H1 (cell line): Measurements from ENCODE around the gene POMT2. TPM values are rescaled to one million over a fixed set of nuclear protein-coding genes. Genes with fewer than 3 reads are reported as not detected.

ENCODE experiments used
- CTCF ChIA-PET: fragments of 300-600 bp; sonication (Branson Sonifier 250); formaldehyde crosslinking; loops from one replicate; lab custom pipeline; 2021; ENCODE audit not compliant: partially characterized antibody; lab: Charles Lee
- POLR2A ChIA-PET: fragments of 300-600 bp; sonication (Branson Sonifier 250); formaldehyde crosslinking; loops from one replicate; lab custom pipeline; 2021; ENCODE audit warnings: inconsistent platforms; ENCODE audit not compliant: partially characterized antibody; lab: Charles Lee
- DNase-seq, 2 experiments: peaks; one replicate each; pipeline versions ENCODE4 v3.0.0 to v3.0.0-alpha.2; 2010 to 2022; ENCODE audit warnings: low spot score in 2 of 2, low read depth in 1 of 2, mixed read lengths in 1 of 2
- FAIRE-seq: peaks from 2 replicates; lab custom pipeline; 2011; peaks lifted over from hg19 to GRCh38; lab: Jason Lieb, UNC
- H2AFZ ChIP-seq: 2 replicates; pipeline ENCODE4 v1.8.1; 2012; ENCODE audit warnings: low read length, inconsistent platforms
- H2AK5ac ChIP-seq: 2 replicates; pipeline ENCODE4 v1.6.1; 2013; ENCODE audit warnings: low read depth, low read length
- H2BK120ac ChIP-seq: replicated peaks from 2 replicates; pipeline ENCODE3; 2013; ENCODE audit warnings: low read depth, low read length, inconsistent platforms
- H2BK12ac ChIP-seq: 2 replicates; pipeline ENCODE4 v1.6.1; 2013; ENCODE audit warnings: low read depth, low read length
- H2BK15ac ChIP-seq: 2 replicates; pipeline ENCODE4 v1.6.1; 2013; ENCODE audit warnings: low read length
- H2BK20ac ChIP-seq: 2 replicates; pipeline ENCODE4 v1.6.1; 2013; ENCODE audit warnings: low read length
- H2BK5ac ChIP-seq: 2 replicates; pipeline ENCODE4 v1.6.1; 2013; ENCODE audit warnings: low read depth, low read length
- H3K14ac ChIP-seq: 2 replicates; pipeline ENCODE4 v1.6.1; 2013; ENCODE audit warnings: inconsistent platforms; ENCODE audit not compliant: insufficient read length
- H3K18ac ChIP-seq: 2 replicates; pipeline ENCODE4 v1.6.1; 2013; ENCODE audit warnings: low read length; ENCODE audit errors: extremely low read depth
- H3K23ac ChIP-seq: 2 replicates; pipeline ENCODE4 v1.6.1; 2013; ENCODE audit warnings: inconsistent platforms; ENCODE audit not compliant: insufficient read length
- H3K23me2 ChIP-seq: 2 replicates; pipeline ENCODE4 v1.6.1; 2013; ENCODE audit warnings: low read depth, low read length
- H3K27ac ChIP-seq: 2 replicates; pipeline ENCODE4 v1.6.1; 2011; ENCODE audit warnings: low read depth, low read length, inconsistent platforms
- H3K27me3 ChIP-seq, 4 experiments: replicated peaks in 1 of 4; 1 replicate in 1 of 4; 2 replicates in 3 of 4; pipeline versions ENCODE4 v1.6.1 to v1.8.1; 2011 to 2013; ENCODE audit warnings: low read length in 3 of 4, mild to moderate bottlenecking in 3 of 4, inconsistent platforms in 2 of 4, mixed read lengths in 2 of 4, moderate library complexity in 1 of 4; ENCODE audit not compliant: control insufficient read depth in 3 of 4, insufficient read depth in 3 of 4; ENCODE audit errors: extremely low read depth in 1 of 4
- H3K36me3 ChIP-seq, 4 experiments: 2 replicates each; pipeline versions ENCODE4 v1.6.1 to v1.8.1; 2011 to 2013; ENCODE audit warnings: mild to moderate bottlenecking in 4 of 4, low read length in 3 of 4, moderate library complexity in 2 of 4, control low read depth in 1 of 4, inconsistent platforms in 1 of 4; ENCODE audit not compliant: insufficient read depth in 4 of 4, control insufficient read depth in 2 of 4
- H3K4ac ChIP-seq: replicated peaks from 2 replicates; pipeline ENCODE3; 2013; ENCODE audit warnings: low read length, low read depth, mixed read lengths, inconsistent platforms; ENCODE audit not compliant: insufficient read length
- H3K4me1 ChIP-seq, 4 experiments: replicated peaks in 1 of 4; 1 replicate in 1 of 4; 2 replicates in 3 of 4; pipeline versions ENCODE4 v1.6.1 to v1.8.1; 2011 to 2013; ENCODE audit warnings: low read length in 3 of 4, inconsistent platforms in 2 of 4, mixed read lengths in 1 of 4; ENCODE audit not compliant: insufficient read depth in 4 of 4, control insufficient read depth in 3 of 4
- H3K4me2 ChIP-seq, 2 experiments: 2 replicates each; pipeline versions ENCODE4 v1.6.1 to v1.8.1; 2011 to 2013; ENCODE audit warnings: low read depth in 2 of 2, low read length in 2 of 2, control low read depth in 1 of 2, inconsistent platforms in 1 of 2, mild to moderate bottlenecking in 1 of 2; ENCODE audit not compliant: insufficient read depth in 1 of 2
- H3K4me3 ChIP-seq, 4 experiments: fragments of 200-600, 300-600 bp in 1 of 4; sonication (generic), shearing (Covaris generic), sonication (Bioruptor Twin) in 1 of 4; 2 replicates each; pipeline versions ENCODE4 v1.5.1 to v1.8.1; 2011 to 2016; ENCODE audit warnings: low read length in 4 of 4, low read depth in 3 of 4, control low read depth in 2 of 4, inconsistent platforms in 2 of 4, mild to moderate bottlenecking in 2 of 4, mixed read lengths in 1 of 4, moderate library complexity in 1 of 4; ENCODE audit not compliant: insufficient read depth in 2 of 4; ENCODE audit errors: extremely low read depth in 1 of 4
- H3K56ac ChIP-seq: replicated peaks from 2 replicates; pipeline ENCODE3; 2013; ENCODE audit warnings: low read depth, mild to moderate bottlenecking, mixed read lengths, low read length, inconsistent platforms; ENCODE audit not compliant: insufficient read length
- H3K79me1 ChIP-seq: 2 replicates; pipeline ENCODE4 v1.6.1; 2013; ENCODE audit warnings: low read depth, low read length, control low read depth
- H3K79me2 ChIP-seq, 2 experiments: 2 replicates each; pipeline versions ENCODE4 v1.6.1 to v1.8.1; 2012 to 2013; ENCODE audit warnings: low read length in 2 of 2, mild to moderate bottlenecking in 2 of 2, inconsistent platforms in 1 of 2; ENCODE audit not compliant: insufficient read depth in 2 of 2, control insufficient read depth in 1 of 2
- H3K9ac ChIP-seq, 4 experiments: replicated peaks in 1 of 4; 1 replicate in 1 of 4; 2 replicates in 3 of 4; pipeline versions ENCODE4 v1.6.1 to v1.8.1; 2011 to 2013; ENCODE audit warnings: low read depth in 3 of 4, low read length in 3 of 4, control low read depth in 2 of 4, mild to moderate bottlenecking in 2 of 4, moderate library complexity in 2 of 4, inconsistent platforms in 1 of 4; ENCODE audit errors: extremely low read depth in 1 of 4
- H3K9me3 ChIP-seq, 2 experiments: 2 replicates each; pipeline versions ENCODE4 v1.6.1 to v1.8.1; 2012 to 2013; ENCODE audit warnings: mild to moderate bottlenecking in 2 of 2, moderate library complexity in 2 of 2, control low read depth in 1 of 2, inconsistent platforms in 1 of 2, low read depth in 1 of 2, low read length in 1 of 2, mixed read lengths in 1 of 2; ENCODE audit not compliant: insufficient read depth in 2 of 2
- H4K20me1 ChIP-seq, 2 experiments: replicated peaks in 1 of 2; 2 replicates each; pipeline versions ENCODE3 to v1.8.1; 2011 to 2013; ENCODE audit warnings: inconsistent platforms in 2 of 2, low read length in 2 of 2, mild to moderate bottlenecking in 1 of 2; ENCODE audit not compliant: insufficient read depth in 2 of 2, control insufficient read depth in 1 of 2
- H4K5ac ChIP-seq: 2 replicates; pipeline ENCODE4 v1.6.1; 2013; ENCODE audit warnings: low read length, low read depth, mixed read lengths, inconsistent platforms; ENCODE audit not compliant: insufficient read length
- H4K8ac ChIP-seq: 2 replicates; pipeline ENCODE4 v1.8.0; 2013; ENCODE audit warnings: mild to moderate bottlenecking, moderate library complexity, low read length, inconsistent platforms; ENCODE audit not compliant: insufficient read depth; ENCODE audit errors: extremely low read depth
- H4K91ac ChIP-seq: replicated peaks from 2 replicates; pipeline ENCODE3; 2013; ENCODE audit warnings: low read length, mixed read lengths, inconsistent platforms; ENCODE audit not compliant: insufficient read length
- CBX5 ChIP-seq: fragments of 300-800, 300-1000 bp; sonication (generic); IDR thresholded peaks from 2 replicates; pipeline ENCODE4 v1.7.1; 2016; ENCODE audit warnings: antibody characterized with exemption, low read length, low read depth
- CEBPB ChIP-seq: IDR thresholded peaks from 2 replicates; pipeline ENCODE4 v1.6.1; 2012; ENCODE audit warnings: low read depth, low read length
- EGR1 ChIP-seq: IDR thresholded peaks from 2 replicates; pipeline ENCODE4 v1.6.1; 2011; ENCODE audit warnings: low read depth, low read length, borderline replicate concordance
- HDAC6 ChIP-seq: IDR thresholded peaks from one replicate; pipeline ENCODE4 v1.7.1; 2012; ENCODE audit warnings: low read depth, mild to moderate bottlenecking, inconsistent platforms, low read length, moderate library complexity
- NRF1 ChIP-seq: IDR thresholded peaks from 2 replicates; pipeline ENCODE4 v1.6.1; 2011; ENCODE audit warnings: mild to moderate bottlenecking, low read depth, low read length, improper control_type of control experiment
- POU5F1 ChIP-seq: IDR thresholded peaks from 2 replicates; pipeline ENCODE4 v1.6.1; 2011; ENCODE audit warnings: low read depth, mild to moderate bottlenecking, low read length, moderate library complexity
- SIX5 ChIP-seq: IDR thresholded peaks from 2 replicates; pipeline ENCODE4 v1.6.1; 2011; ENCODE audit warnings: mild to moderate bottlenecking, low read depth, low read length
- SRF ChIP-seq: IDR thresholded peaks from 2 replicates; pipeline ENCODE4 v1.6.1; 2011; ENCODE audit warnings: mild to moderate bottlenecking, low read depth, low read length, moderate library complexity
- WGBS, 2 experiments: shearing (Covaris generic) in 1 of 2; methylation state at CpG; one replicate each; pipeline versions ENCODE4 v1.1.6 to v1.1.7; 2013 to 2015; ENCODE audit warnings: low lambda C conversion rate in 2 of 2, mixed read lengths in 2 of 2, inconsistent platforms in 1 of 2, low coverage in 1 of 2, missing lambda C conversion rate in 1 of 2; ENCODE audit not compliant: insufficient replicate concordance in 2 of 2, insufficient coverage in 1 of 2, insufficient read length in 1 of 2; ENCODE audit errors: extremely low coverage in 1 of 2, missing lambda C conversion rate in 1 of 2; 5-methylcytosine and 5-hydroxymethylcytosine counted together
- polyA plus RNA-seq, 7 experiments: library from polyadenylated mRNA; depleted of rRNA in 3 of 7; stranded (reverse) in 5 of 7; unstranded in 2 of 7; fragments of >200 nt in 5 of 7; fragments of 200-250 nt in 2 of 7; gene quantifications; 1 replicate in 5 of 7; 2 replicates in 1 of 7; 4 replicates in 1 of 7; pipeline versions ENCODE4 v1.2.1 to v1.2.3, GENCODE V29; 2011 to 2013; ENCODE audit warnings: missing spikeins in 2 of 7, mixed read lengths in 2 of 7
- total RNA-seq: library from RNA; stranded (reverse); fragmentation: NEBNext Ultra II Directional; extraction: Animal tissue kit (Norgen Biotek cat#: 25700); gene quantifications from 2 replicates; pipeline ENCODE4 v1.2.1, GENCODE V29; 2021

The POMT2 gene
- total and polyA plus RNA-seq, 2 of the 8 experiments (the other 6 are each of a cell fraction or from before 2014, with no cell fraction given): 20.8 to 44.9 TPM

DNA sequence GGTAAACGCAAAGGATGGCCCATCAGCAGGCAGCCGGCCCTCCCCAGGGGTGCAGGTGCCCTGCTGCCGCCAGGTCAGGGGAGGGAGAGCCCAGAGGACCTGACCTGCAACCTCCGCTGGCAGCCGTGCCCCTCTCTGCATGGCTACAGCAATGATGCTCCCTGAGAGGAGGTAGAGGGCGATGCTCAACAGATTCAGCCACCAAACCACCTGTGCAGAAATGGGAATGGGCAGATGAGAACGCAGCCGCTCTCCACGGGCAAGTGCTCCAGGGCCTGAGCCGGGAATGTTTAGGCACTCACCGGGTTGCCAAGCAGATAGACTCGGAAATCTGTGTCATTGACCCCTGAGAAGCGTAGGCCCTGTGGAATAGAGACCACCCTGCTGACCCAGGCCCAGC is 41.0 kb downstream of the POMT2 start:
- Histone ChIP-seq H3K4me3 (no peak overlapping the region), H4K8ac (no peak overlapping the region), H3K23ac (no peak overlapping the region), H2BK20ac (no peak overlapping the region), H3K27me3 (no peaks in the 10 kb centered on the region), H2AFZ (no peak overlapping the region), H3K56ac (no peak overlapping the region), H3K27ac (no peak overlapping the region), H2BK5ac (no peak overlapping the region), H3K9me3 (no peaks in the 10 kb centered on the region), H3K4me2 (no peak overlapping the region), H2BK15ac (no peak overlapping the region), H3K79me1 (no peaks in the 10 kb centered on the region), H3K36me3 (peaks cover 3 to 16% (median 15%) of the 10 kb centered on the region in 4 experiments; a peak in 5 of 8 replicates), H2AK5ac (no peak overlapping the region), H3K18ac (no peak overlapping the region), H3K14ac (no peak overlapping the region), H3K4me1 (no peaks in the 10 kb centered on the region), H2BK12ac (no peak overlapping the region), H4K91ac (no peak overlapping the region), H3K23me2 (no peaks in the 10 kb centered on the region), H3K4ac (no peak overlapping the region), H4K20me1 (peaks cover 0 to 1% of the 10 kb centered on the region in 2 experiments), H2BK120ac (no peak overlapping the region), H3K79me2 (no peaks in the 10 kb centered on the region), H4K5ac (no peak overlapping the region), H3K9ac (no peak overlapping the region)
- CTCF ChIA-PET: interaction anchor here (0.9 to 3.2 kb wide), 8 partner anchors 11 to 107 kb away, joined by 3 to 13 read pairs (median 4); partner anchors contain the start of genes GSTZ1 and POMT2
- POLR2A ChIA-PET: no interaction called here
- WGBS, 2 experiments: 89% methylated on average over 12 of the region's 13 CpGs; no CpG with 5 or more reads in 1 of the 2 experiments
- FAIRE-seq (no peak), DNase-seq (no peak)
- TF ChIP-seq NRF1 (no peak), CBX5 (no peak), SIX5 (no peak), POU5F1 (no peak), HDAC6 (no peak), EGR1 (no peak), SRF (no peak), CEBPB (no peak)
